GM18907 (cell line): ENCODE data around the gene GPC5.
A peak's percentile ranks its signal among the peaks of the same experiment; 100 is the strongest.
"Not testable (repeated sequence)": the region's sequence is repeated elsewhere in the genome, so short reads cannot be mapped to it uniquely, and the experiment has no call there.

Experiments used
- ATAC-seq: cut with Tn5 transposase; IDR thresholded peaks from one replicate; pipeline ENCODE4 v1.9.1; 2021; ENCODE audit warnings: mild to moderate bottlenecking, moderate library complexity; ENCODE audit not compliant: unreplicated experiment

GPC5 gene

DNA sequence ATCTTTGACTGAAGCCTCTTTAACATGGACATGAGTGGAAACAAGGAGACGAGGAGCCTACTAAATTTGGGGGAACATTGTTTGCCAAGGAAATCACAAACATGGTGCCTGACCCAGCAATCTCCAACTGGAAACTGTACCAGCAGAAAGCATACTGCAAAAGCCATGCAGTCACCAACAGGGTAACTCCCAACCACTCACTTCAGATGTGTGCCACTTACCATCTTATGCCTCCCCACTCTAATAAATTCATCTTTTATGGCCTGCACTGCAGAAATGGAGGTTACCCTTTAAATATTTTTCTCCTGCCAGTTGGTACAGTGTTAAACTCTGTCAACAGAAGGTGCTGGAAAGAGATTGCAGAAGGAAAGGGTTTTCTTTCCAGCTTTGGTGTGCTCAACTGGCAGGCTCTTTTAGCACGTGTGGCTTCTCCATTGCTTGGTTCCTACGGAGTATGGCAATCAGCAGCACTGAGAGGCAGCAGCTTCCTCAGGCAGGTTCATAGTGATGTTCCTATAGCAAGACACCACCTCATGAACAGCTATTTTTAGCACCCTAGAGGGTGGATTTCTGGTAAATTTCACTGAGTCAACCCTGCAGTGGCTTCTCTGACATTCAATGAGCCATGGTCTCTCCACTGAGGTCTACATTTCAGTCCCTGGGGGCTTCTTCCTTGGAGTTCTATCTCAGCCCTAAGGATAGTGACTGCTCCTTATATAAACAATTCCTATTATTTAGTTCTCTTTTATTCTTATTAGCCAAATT is 29.6 kb upstream of the GPC5 start:
- peak; percentile 46 for ATAC-seq

DNA sequence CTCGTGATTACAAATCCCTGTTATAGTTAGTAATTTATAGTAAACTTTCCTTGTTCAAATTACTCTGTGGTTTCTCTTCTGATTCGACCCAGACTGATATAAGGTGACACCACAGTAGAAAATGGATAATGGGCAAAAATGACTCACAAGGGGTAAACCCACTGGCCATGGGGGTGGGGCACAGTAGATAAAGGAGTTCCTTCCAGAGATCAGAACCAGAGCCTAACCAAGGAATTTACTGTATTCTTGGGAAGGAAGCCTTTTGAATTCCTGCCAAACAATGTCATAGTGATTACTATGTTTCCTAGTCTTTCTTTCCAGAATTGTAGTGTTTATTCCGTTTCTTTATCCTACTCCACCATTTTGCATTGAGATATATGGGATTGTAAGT is 29.0 kb upstream of the GPC5 start:
- ATAC-seq, result peak; percentile 45

DNA sequence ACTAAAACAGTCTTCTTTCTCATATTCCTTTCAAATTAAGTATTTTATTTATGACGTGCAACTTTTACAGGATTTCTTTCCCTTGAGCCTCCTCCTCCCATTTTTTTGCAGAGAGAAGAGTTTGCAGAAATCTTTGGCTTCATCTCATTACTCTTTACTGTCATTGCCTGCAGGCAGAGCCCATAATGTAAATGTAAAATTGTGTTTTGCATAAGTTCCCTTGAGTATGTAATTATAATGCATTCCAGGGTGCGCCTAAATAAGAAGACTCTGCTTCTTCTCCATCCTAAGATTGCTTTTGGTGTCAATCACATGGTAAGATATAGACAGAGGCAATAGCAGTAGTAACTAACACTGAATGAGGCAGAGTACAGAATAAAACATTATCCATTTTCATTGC is 27.9 kb upstream of the GPC5 start:
- no peak for ATAC-seq

DNA sequence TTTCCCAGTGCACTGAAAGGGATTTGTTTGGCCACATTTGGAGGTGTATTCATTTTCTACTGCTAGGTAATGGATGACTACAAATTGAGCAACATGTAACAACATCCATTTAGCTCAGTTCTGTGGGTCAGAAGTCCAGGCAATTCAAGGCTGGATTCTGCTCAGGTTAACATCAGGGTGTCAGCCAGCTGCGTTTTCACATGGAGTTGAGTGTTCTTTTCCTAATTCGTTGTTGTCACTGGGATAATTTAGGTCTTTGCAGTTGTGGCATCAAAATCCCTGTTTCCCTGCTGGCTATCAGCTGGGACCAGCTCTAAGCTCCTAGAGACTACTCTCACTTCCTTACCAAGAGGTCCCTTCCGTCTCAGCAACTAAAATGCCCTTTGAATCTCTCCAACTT is 25.5 kb upstream of the GPC5 start:
- ATAC-seq, result no peak

DNA sequence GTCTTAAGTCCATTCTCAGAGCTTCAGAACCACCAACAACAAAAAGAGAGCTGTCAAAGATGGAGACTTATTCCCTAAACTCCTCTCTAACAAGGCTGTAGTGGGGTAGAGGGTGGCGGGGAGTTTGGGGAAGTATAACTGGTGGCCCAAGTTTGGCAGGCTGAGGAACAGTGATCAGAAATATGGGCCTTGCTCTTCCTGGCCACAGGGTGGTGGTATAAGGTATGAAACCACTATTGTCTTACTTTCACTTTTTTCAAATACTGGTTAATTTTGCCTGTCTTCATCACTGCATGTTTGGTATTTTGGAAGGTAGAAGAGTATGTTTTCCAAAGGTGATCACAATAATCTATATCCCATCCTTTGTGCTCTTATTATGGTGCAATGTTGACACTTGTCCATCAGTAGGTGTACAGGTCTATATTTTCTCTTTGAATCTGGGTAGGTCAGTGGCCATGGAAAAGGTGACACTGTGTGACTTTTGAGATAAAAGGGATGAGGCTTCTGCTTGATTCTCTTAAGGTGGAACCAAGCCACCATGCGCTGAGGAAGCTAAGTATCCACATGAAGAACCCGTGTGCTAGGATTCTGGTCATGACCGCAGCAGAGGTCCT is 23.2 kb upstream of the GPC5 start:
- ATAC-seq, result peak; percentile 98

DNA sequence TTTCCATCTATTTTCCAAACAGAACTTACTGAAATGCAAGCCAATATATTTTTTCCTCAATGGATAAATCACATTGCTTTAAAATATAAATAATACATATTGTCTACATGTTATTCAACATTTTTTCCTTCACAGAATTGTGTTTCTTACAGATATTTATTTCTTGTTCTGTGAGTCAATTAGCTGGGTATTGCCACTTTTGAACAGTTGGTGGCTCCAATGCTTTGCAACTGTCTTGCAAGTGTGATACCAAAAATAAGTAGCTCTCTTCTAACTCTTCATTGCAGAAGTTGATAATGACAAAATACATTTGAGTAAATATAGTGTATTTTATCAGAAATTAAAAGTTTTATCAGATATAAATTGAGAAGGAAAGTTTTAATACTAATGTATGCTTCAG is 17.1 kb upstream of the GPC5 start:
- ATAC-seq, result peak; percentile 66

DNA sequence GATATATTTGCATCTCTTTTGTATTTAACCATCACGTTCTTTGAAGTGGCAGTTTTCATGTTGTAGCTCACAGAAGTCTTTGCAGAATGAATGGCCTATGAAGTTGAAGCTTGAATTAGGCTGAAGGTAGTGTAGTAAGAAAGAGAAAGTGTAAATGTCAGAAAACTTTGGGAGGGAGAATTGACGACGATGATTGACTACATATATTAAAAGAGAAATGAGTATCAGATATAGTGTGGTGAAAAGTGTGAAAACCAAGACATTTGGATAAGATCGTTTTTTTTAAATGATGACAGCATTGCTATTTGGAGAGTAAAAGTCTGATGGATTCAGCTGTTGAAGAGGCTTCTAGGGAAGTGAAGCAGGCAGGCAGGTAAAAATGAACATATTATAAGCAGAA is 14.6 kb upstream of the GPC5 start:
- no peak for ATAC-seq

DNA sequence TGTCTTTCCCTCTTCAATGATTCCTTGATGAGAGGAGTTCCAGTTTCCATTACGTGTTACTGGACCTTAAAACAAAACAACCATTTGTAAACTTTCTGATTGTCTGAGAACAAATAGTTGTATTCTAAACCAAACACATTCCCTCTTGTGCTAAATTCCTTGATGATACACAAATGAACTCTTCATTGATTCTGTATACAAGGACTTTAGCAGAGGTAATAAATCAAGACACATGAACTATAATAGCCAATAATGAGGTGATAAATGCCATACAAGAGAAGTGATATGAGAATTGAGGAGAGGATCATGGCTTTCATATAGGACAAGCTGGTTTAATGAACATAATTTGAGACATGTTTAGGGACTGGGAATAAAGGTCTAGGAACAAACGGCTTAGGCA is 13.5 kb upstream of the GPC5 start:
- no peak for ATAC-seq

DNA sequence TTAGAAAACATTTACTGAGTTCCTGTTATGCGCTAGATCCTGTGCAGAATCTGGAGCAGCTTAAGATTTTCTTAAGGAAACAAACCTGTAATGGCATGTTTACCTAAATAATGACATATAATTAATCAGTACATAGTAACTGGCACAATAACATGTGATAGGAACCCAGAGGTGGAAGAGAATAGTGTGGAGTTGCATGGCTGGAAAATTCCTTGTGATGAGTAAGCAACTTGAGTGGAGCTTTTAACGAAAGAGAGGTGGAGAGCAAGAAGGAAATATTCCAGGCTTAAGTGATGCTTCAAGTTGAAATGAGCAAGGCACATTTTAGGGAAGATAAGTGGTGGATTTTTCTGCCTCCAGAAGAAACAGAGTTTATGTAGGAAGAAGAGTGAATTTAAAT is 9.2 kb upstream of the GPC5 start:
- no peak for ATAC-seq

DNA sequence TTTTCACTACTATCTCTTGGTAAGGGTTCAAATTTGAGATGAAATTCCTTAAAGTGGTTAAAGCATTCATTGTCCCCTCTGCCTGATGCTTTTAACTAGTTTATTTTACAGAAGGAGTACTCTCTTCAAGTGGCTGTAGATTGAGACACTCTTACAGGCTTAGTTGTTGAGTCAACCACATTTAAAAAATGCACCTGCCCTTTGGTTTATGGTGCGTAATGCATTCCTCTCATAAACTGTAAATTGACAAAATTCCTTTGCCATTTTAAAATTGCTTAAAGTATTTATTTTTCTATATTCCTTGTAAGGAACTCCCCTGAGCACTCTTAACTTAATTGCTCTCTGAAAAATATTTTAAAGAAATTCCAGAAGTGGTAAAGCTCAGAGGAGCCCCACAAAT is 826 bp upstream of the GPC5 start:
- no peak for ATAC-seq

DNA sequence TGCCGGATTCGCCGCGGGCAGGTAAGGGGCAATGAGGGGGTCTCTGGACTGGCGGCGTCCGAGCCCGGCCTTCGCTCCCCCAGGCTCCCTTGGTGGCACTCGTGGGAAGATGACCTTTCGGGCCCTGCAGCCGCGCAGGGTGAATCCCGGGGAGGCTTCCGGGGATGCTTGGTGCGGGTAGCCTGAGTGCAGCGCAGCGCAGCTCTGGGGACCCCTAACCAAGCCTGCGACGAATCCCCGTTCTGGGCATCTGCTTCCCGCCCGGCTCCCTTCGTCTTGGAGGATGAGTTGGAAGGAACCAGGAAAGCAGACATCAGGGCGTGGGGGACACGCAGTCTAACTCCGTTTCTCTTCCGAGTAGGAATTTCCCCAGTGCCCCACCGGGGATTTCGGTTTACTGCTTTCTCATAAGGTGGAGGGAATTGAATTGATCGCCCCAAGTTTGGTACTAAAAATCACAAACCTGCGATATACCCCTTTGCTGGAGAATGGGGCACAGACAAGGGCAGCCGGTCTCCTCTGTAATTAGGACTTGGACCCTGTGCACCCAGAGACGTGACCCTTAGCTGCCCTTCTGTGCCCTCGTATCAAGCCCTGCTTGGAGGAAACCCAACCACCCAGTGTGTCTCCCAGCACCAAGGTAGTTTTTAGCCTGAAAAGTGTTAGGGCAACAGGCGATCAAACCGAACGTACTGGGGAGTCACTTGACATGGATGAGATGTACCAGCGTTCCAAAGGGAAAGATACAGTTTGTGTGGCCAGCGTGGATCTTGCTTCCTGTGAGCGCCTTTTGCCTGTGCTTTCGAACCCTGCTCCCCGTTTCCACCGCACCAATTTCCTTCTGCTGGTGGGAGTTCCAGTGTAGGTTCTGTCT is 1.0 kb downstream of the GPC5 start:
- ATAC-seq, result peak; percentile 35

DNA sequence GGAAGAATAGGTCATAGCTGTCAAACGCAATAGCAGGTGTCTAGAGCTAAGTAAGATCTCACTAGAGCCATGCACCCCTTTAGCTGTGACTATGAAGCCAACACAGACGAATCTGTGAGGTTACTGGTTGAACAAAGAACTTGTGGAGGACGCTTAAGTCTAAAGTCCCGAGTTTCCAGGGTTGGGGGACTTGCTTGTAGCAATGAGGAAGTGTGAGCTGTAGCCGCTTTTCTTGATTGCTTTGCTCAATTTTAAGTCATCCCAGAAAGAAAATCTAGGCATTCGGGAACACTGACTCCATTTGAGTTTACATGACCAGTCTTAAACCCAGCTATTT is 1.6 kb downstream of the GPC5 start:
- no peak for ATAC-seq

DNA sequence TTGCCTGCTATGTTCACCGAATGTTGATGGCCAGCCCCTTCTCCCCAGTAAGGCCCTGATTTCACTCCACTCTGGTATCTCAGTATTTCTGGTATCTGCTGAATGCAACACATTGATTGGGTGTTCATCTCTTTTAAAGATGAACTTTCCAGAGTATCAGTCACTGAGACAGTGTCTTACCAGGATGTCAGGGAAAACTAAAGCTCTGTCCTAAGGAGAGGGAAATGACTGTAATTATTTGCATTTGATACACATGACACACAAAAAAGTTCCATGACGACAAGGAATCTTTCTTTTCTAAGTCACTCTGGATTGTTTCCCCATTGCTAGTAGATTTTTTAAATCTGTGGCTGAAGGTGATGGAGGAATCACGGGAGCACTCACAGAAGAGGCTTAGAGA is 2.2 kb downstream of the GPC5 start:
- ATAC-seq, result no peak

DNA sequence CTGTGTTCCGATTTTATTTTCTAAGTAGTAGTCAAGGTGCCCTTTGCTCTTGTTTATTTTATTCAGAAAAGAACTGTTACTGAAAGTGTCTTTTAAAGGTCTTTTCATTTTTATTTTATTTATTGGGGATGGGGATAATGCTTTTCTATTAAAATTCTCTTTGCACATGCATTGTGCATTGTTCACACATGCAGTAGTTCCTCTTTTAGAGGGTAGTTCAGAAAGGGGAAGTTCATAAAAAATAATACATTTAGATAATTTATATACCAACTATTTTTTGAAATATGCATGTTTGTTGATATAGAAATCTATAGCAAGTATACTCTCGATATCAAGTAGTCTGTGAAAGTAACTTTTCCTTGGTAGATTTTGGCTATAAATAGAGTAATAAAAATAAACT is 3.5 kb downstream of the GPC5 start:
- ATAC-seq, result no peak

DNA sequence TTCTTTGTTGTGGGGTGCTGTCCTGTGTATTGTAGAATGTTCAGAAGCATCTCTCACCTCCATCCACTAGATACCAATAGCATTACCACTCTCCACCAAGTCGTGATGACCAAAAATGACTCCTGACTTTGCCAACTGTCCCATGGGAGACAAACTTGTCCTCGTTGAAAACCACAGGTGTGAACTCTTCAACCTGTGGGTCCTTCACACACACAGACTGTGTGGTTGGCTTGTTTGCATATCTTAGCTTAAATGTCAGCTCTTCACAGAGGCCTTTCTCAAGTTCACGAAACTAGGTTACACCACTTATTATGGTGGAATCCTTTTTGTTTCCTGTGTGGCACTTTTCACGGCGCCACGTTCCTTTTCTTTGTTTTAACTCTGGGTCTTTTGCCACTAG is 6.8 kb downstream of the GPC5 start:
- ATAC-seq, result peak; percentile 81

DNA sequence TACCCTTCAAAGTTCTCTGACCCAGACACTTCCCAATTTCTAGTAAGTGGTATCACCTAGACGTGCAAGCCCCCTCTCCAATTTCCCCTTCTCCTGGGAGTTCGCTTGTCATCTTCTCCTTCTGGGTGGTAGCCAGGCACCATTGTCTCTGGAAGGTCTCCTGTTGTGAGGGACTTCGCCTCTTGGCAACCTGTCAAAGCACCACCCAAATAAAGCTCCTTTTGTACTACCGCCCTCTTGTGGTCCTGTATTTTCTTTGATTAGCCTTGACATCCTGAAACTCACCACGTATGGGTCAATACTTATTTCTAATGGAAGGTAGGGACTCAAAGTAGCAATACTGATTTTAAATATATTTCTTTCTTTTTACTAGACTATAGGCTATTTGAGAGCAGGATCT is 8.2 kb downstream of the GPC5 start:
- peak; percentile 69 for ATAC-seq

DNA sequence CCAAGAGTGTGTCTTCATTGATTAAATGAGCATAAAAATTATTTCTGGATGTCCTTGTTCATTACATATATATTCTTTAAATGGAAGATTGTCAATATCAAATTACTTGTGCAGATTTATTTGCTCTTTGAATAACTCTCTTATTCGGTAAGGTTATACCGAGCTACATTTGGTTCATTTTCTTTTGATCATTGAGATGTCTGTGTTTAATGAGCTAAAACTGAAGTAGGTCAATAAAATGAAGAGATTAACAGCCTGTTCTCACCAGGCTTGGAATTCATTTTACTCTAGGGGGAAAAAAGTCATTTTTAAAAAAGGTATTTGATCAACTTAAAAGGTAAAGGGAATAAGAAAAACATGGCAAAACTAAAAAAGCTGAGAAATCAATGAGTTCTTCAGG is 10.6 kb downstream of the GPC5 start:
- no peak for ATAC-seq

DNA sequence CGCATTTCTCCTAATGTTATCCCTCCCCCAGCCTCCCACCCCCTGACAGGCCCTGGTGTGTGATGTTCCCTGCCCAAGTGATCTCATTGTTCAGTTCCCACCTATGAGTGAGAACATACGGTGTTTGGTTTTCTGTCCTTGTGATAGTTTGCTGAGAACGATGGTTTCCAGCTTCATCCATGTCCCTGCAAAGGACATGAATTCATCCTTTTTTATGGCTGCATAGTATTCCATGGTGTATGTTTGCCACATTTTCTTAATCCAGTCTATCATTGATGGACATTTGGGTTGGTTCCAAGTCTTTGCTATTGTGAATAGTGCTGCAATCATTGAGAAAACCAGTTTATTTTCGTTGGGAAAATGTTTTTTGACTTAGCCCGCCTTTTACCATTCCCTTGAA is 18.2 kb downstream of the GPC5 start:
- ATAC-seq, result not testable (repeated sequence)

DNA sequence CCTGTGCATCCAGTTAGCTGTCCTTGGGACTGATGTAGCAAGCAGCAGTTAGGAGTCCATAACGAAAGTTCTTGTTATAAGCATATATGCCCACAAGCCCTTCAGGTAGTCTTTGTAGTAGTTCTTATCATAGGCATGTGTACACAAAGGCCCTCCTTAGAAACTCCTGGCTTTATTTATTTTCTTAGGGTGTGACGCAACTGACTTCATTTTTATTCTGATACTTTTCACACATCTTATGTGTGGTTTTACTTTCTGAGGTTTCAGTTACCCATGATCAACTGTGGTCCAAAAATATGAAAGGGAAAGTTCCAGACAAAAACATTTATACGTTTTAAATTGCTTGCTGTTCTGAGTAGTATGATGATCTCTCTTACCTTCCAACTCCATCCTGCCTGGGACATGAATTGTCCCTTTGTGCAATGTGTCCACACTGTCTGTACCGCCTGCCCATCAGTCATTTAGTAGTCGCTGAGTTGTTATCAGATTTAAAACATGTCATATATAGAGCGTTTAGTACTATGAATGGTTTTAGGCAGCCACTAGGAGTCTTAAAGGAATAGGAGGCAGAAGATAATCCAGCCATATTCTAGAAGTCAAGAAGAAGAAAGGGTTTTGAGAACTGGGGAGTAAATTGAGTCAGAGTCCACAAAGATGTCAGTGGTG is 19.4 kb downstream of the GPC5 start:
- ATAC-seq, result peak; percentile 57

DNA sequence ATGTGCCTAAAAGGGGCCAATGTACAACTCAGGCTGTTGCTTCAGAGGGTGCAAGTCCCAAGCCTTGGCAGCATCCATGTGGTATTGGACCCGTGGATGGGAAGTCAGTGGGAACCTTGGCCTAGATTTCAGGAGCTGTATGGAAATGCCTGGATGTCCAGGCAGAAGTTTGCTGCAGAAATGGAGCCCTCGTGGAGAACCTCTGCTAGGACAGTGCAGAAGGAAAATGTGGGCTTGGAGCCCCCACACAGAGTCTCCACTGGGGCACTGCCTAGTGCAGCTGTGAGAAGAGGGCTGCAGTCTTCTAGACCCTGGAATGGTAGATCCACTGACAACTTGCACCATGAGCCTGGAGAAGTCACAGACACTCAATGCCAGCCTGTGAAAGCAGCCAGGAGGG is 28.5 kb downstream of the GPC5 start:
- no peak for ATAC-seq

DNA sequence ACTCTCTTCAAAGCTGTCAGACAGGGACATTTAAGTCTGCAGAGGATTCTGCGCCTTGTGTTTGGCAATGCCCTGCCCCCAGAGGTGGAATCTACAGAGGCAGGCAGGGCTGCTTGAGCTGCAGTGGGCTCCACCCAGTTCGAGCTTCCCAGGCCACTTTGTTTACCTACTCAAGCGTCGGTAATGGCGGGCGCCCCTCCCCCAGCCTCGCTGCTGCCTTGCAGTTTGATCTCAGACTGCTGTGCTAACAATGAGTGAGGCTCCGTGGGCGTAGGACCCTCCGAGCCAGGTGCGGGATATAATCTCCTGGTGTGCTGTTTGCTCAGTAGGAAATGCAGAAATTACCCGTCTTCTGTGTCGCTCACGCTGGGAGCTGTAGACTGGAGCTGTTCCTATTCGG is 40.3 kb downstream of the GPC5 start:
- ATAC-seq, result not testable (repeated sequence)

DNA sequence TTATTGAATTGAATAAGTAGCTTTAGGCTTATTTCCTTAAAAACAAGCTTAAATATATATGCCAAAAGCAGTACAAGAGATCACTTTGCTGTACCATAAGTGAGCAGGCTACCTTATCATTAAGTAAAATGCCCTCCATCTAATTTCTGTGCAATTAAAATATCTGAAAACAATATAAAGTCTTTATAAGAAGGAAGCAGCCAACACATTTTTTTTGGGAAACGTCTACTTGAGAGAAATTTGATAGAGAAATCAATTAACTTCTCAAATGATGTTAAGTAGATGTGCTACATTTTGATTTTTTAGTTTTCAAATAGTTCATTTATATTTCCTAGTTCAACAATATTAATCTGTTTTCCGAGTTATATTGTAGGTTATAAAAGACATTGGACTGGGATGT is 52.5 kb downstream of the GPC5 start:
- no peak for ATAC-seq
